Measurements from ENCODE around the gene ERMARD.

Gene ERMARD

DNA sequence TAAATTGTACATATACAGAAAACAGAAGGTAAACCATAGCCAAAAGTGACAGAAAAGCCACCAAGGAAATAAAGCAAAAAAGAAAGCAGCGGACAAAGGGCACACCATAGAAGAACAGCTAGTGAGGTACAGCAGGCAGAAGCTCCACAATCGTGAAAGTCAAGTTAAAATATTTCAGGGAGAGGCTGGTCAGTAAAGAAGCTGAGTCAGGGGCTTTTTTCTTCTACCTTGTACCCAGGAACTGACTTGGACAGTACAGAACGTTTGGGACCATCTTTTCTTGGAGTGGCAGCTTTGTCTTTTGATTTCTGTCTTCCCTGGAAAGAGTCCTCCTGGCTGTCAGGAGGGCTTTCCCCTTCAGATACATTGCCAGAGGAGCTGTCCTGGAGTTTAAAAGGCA lies 41.4 kb upstream of the ERMARD start:
- no peak for TF ChIP-seq CTCF (IDR thresholded peaks at IDR 0.05; ENCODE audit: control extremely low read depth, extremely low read depth, low read depth, missing control alignments)
- POLR2A ChIA-PET, result interaction anchor here (1.6 kb wide), 1 partner anchor 8 kb away, joined by 4 read pairs; the partner anchor contains the start of genes C6orf120 and WDR27
- CTCF ChIA-PET, result interaction anchor here (1.2 to 1.6 kb wide), 3 partner anchors 15 to 122 kb away, joined by 3 to 4 read pairs (median 3); partner anchors contain the start of gene PHF10
- no peak for DNase-seq (ENCODE audit: extremely low spot score)

DNA sequence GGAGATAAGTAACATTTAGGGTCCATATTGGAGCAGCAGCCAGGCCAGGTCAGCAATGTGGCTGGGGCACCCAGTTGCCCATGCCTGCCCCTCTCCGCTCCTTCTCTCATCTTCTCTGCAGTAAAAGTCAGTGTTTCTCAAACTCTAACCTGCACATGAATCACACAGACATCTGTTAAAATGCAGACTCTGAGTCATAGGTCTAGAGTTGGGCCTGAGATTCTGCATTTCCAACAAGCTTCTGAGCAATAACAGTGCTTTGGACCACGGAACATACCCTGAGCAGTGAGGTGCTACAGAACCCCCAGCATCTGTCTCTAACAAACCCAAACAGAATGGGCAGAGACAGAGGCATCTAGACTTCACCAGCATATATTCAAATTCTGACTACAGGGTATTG lies 37.2 kb upstream of the ERMARD start:
- POLR2A ChIA-PET, result no interaction called here
- TF ChIP-seq CTCF (IDR thresholded peaks at IDR 0.05; ENCODE audit: control extremely low read depth, extremely low read depth, low read depth, missing control alignments), result no peak
- CTCF ChIA-PET, result interaction anchor here (2.3 kb wide), 1 partner anchor 9 kb away, joined by 9 read pairs; no protein-coding TSS in a partner anchor

GRCh38 chr6:169714595-169714994 lies 36.8 kb upstream of the ERMARD start:
- POLR2A ChIA-PET, result no interaction called here

More for the DNA sequence above, 37.2 kb upstream of the ERMARD start:
- no peak for DNase-seq (ENCODE audit: extremely low spot score)

GRCh38 chr6:169719117-169719516 lies 32.3 kb upstream of the ERMARD start:
- no peak for TF ChIP-seq CTCF (IDR thresholded peaks at IDR 0.05; ENCODE audit: control extremely low read depth, extremely low read depth, low read depth, missing control alignments)
- DNase-seq (ENCODE audit: extremely low spot score), result no peak
- POLR2A ChIA-PET, result no interaction called here
- CTCF ChIA-PET, result interaction anchor here (1.4 to 1.6 kb wide), 2 partner anchors 10 to 35 kb away, joined by 3 to 6 read pairs; no protein-coding TSS in a partner anchor

More at GRCh38 chr6:169714595-169714994, 36.8 kb upstream of the ERMARD start:
- no peak for DNase-seq (ENCODE audit: extremely low spot score)
- no peak for TF ChIP-seq CTCF (IDR thresholded peaks at IDR 0.05; ENCODE audit: control extremely low read depth, extremely low read depth, low read depth, missing control alignments)
- CTCF ChIA-PET, result interaction anchor here (1.5 to 2.3 kb wide), 3 partner anchors 10 to 29 kb away, joined by 5 to 9 read pairs (median 5); no protein-coding TSS in a partner anchor

DNA sequence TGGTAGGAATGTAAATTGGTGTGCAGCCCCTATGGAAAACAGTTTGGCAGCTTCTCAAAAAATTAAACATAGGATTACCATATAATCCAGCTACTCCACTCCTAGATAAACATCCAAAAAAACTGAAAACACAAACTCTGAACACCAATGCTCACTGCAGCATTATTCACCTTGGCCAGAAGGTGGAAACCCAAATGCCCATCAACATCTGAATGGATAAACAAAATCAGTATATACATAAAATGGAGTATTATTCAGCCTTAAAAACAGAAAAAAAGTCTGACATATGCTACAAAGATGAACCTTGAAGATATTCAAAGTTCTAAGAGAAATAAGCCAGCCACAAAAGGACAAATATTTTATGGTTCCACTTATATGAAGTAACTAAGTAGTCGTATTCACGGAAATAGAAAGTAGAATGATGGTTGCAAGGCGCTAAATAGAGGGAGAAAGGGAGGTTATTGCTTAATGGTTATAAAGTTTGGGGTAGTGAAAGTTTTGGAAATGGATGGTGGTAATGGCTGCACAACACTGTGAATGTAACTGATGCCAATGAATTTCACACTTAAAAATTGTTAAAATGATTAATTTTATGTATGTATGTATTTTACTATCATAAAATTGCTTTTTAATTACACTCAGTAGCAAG lies 31.1 kb upstream of the ERMARD start:
- ChIA-PET POLR2A (no interaction called here), CTCF (interaction anchor here (1.6 to 1.8 kb wide), 2 partner anchors 11 to 17 kb away, joined by 4 to 6 read pairs; no protein-coding TSS in a partner anchor)
- TF ChIP-seq CTCF (IDR thresholded peaks at IDR 0.05; ENCODE audit: control extremely low read depth, extremely low read depth, low read depth, missing control alignments), result no peak
- DNase-seq (ENCODE audit: extremely low spot score), result no peak

DNA sequence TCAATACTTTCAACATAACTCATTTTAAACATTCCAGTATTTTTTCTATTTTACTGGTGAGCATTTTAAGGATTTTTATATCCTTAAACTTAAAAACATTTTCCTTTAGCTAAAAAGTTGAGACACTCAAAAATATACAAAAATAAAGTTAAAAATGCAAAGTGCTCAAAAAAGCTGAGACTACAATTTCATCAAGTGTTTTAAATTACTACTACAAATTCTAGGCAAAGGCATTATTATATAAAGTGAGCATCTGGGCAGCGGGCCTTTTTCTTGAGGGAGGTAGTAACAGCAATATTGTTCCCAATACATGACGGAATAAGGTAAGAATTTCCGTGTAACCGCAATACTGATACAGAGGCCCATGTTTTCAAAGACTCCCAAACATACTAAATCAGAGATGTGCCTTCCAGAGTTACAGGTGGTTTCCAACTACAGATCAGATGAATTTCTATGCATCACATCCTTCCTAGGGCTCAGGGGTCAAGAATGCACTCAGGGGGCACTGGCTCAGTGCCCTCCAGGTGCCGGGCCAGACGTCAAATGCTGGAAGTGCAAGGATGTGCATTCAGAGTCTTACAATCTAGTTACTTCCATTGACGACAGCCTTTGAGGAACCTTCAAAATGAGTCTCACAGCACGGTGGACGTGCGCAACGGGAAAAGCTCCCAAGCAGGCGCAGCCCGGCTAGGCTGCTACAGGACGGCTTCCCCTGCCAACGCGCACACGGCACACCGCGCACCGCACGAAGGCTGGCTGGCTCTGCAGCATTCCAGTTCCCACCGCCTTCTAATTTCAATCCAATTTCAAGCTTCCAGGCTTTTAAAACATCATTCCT lies 28.8 kb upstream of the ERMARD start:
- peak; percentile 28 for DNase-seq (ENCODE audit: extremely low spot score)
- ChIA-PET POLR2A (interaction anchor here (1.0 kb wide), 1 partner anchor 21 kb away, joined by 5 read pairs; the partner anchor contains the start of genes C6orf120 and WDR27), CTCF (interaction anchor here (1.6 to 2.1 kb wide), 3 partner anchors 14 to 21 kb away, joined by 5 to 15 read pairs (median 9); partner anchors contain the start of genes C6orf120 and WDR27)
- TF ChIP-seq CTCF (IDR thresholded peaks at IDR 0.05; ENCODE audit: control extremely low read depth, extremely low read depth, low read depth, missing control alignments), result no peak

Measured in GM10248 (cell line).